HG02938 (cell line): ENCODE data around the gene DGLUCY.
"Not testable (repeated sequence)": the region's sequence is repeated elsewhere in the genome, so short reads cannot be mapped to it uniquely, and the experiment has no call there.

Experiments
- ATAC-seq: cut with Tn5 transposase; IDR thresholded peaks from one replicate; pipeline ENCODE4 v1.9.1; 2021; ENCODE audit warnings: mild to moderate bottlenecking, moderate library complexity; ENCODE audit not compliant: unreplicated experiment

The DGLUCY gene

GRCh38 chr14:91255026-91255695 lies 141.3 kb downstream of the DGLUCY start:
- no peak for ATAC-seq

DNA sequence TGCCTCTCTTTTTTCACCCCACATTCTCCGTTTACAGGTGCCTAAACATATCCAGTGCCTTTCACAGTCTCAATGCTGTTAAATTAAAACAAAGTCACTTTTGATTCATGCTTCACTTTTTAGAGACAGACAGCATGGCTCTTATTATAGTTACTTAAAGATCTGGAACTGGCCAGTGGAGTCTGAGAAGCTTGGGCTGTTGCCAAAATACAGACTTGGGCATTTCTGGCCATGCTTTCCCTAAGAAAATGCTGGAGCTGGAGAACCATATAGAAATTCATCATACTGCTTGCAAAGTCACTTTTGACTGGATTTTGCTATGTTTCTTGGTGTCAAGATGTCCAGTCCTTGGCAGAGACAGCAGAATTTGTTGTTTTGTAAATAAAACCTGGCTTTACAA lies 142.8 kb downstream of the DGLUCY start:
- ATAC-seq = no peak

GRCh38 chr14:91257328-91258010 lies 143.6 kb downstream of the DGLUCY start:
- ATAC-seq = no peak

GRCh38 chr14:91258011-91258618 lies 144.2 kb downstream of the DGLUCY start:
- no peak for ATAC-seq

GRCh38 chr14:91258876-91259275 lies 145.0 kb downstream of the DGLUCY start:
- ATAC-seq = no peak

DNA sequence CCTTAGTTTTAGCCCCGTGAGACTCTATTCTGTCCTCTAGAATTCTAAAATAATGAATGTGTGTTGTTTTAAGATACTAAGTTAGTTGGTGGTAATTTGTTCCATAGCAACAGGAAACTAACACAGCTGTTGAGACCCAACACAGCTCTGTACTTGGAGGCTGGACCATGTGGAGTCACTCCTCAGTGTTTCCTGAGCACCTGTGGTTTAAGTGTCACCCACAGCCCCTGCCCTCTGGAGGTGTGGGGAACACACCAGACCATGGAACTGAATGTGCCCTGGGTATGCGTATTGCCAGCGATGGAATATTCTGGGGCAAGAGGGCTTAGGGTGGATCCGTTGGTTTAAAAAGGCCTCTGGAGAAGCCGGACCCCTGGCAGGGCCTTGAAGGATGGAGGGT lies 147.2 kb downstream of the DGLUCY start:
- ATAC-seq = no peak

GRCh38 chr14:91261986-91262549 lies 148.2 kb downstream of the DGLUCY start:
- no peak for ATAC-seq

DNA sequence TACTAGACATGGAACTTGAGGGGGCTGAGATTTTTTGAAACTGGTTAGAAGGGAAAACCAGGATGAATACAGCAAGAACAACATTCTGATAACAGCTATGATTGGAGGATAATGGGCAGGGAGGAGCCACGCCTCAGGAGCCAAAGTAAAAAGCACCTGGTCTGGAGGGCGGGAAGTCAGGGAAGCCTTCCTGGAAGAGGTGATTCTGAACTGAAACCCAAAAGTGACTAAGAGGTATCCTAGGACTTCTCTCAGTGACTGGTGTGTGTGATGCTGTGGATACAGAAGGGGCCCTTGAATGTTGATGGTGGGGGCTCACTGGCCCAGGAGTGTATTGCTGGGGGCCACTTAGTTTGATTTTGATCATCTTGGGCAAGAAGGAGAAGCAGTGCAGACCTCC lies 149.5 kb downstream of the DGLUCY start:
- ATAC-seq = no peak

DNA sequence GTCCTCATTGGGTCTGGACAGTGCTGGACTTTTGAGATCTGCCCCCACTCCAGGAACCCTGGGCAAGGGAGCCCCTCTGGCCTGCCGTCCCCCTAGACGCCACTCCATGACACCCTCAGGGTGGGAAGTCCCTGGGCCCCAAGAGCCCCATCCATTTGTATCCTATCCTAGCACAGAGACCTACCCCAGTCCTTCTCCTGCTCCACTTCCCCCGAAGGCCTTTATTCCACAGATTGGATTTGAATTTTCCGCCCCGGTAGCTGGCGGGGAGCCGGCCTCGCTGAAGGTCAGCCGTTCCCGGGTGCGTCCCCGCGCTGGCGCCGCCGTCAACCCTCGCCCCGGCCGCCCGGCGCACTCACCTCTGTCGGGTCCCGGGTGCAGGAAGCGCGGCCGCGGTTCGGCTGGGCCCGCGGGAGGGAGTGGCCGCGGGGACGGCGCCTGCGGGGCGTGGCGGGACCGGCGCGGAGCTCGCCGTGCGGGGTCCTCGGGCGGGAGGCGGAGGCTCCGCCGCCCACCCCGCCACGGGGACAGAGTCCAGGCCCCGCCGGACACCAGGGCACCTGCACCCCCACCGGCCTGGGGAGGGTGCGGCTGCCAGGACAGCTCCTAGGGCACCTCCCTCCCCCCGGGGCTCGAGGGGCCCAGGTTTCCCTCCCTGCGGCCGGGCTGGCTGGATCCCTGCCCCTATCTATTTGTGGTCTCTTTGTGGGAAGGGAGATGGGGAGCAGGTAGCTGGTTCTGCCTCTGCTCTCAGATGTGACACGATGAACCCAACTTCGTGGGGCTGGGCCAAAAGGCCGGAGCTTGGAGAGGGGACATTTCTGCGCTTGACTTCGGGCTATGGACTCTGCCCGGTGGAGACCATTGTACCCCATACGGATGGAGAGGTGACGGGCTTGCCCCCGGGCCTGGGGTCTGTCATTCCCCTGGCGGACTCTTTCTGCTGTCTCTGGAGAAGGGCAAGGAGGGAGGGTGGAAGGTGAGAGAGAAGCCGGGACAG lies 150.6 kb downstream of the DGLUCY start:
- ATAC-seq = no peak

GRCh38 chr14:91265404-91265803 lies 151.5 kb downstream of the DGLUCY start:
- no peak for ATAC-seq

- not testable (repeated sequence) for ATAC-seq
Measured at GRCh38 chr14:91266276-91266675, 152.4 kb downstream of the DGLUCY start.

DNA sequence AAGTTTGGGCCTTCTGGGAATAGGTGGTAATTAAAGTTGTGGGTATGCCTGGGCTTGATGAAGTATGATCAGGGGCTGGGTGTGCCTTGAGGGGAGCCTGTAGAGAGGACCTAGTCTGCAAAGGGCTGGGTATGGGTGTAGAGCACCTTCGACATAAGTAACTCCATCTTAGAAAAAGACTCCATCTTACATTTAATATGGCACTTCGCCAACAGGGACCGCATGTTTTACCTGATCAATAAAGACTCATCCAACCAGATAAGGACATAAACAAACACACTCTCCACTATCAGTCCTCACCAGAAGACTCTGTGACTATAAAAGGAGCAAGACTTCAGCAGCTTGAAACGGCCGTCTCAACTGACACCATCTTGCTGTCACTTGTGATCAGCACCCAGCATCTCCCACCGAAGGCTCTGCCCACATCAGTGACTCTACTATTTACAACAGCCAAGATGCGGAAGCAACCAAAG lies 154.1 kb downstream of the DGLUCY start:
- no peak for ATAC-seq

DNA sequence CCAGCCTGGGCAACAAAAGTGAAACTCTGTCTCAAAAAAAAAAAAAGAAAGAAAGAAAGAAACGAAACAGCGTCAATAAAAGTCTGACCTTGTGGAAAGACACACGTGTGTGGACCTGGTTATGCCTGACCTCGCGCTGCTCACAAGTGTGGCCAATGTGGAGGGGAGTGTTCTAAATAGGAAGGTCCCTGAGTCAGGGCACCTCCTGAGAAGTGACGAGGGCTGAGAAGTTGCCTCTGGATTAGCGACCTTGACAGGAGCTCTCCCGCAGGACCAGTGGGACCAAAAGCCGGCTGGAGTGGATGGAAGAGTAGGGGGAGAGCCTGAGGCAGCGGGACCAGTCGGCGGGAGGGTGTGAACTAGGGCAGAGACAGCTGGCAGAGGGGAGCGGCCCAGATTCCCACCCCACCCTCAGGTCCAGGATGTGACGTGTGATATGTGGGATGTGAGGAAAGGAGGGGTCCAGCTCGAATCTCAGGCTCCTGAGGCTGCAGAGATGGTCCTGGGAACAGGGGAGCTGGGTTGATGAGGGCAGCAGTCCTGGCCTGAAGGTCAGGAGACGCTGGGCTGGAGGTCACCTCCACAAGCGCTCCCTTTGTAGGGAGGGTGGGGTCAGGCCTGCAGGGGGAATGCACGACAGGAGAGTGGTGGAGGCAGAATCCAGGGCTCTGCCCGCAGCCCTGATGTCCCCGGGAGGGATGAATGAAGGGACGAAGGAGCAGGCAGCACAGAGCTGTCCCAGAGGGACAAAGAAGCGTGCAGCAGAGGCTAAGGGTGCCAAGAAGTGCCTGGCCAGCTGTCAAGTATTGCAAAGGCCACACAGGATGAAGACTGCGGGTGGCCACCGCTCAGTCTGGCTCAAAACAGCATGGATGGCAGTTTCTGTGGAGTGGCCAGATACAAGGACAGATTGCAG lies 155.5 kb downstream of the DGLUCY start:
- ATAC-seq = no peak

DNA sequence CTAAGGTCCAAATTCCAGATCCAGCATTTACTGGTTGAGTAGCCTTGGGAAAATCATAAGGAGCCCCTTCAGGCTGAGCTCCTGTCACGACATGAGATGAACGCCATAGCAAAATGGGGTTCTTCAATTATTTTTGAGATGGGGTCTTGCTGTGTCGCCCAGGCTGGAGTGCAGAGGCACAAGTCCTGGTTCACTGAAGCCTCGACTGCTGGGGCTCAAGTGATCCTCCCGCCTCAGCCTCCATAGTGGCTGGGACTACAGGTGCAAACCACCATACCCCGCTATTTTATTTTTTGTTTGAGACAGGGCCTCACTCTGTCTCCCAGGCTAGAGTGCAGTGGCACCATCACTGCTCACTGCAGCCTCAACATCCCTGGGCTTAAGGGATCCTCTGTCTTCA lies 156.3 kb downstream of the DGLUCY start:
- ATAC-seq = no peak

DNA sequence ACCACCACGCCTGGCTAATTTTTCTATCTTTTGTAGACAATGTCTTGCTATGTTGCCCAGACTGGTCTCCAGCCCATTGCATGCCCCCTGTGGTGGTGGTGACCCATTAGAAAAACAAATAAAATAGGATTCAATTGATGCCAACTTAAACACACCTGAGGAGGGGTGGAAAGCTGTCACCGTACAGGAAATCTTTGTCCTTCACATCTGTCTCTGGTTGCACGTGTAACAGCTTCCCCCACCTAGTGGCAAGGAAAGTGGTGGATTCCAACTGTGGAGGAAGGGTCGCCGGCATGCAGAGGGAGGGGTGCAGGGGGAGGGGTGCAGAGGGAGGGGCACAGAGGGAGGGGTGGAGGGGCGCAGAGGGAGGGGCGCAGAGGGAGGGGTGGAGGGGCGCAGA lies 156.7 kb downstream of the DGLUCY start:
- ATAC-seq = no peak

DNA sequence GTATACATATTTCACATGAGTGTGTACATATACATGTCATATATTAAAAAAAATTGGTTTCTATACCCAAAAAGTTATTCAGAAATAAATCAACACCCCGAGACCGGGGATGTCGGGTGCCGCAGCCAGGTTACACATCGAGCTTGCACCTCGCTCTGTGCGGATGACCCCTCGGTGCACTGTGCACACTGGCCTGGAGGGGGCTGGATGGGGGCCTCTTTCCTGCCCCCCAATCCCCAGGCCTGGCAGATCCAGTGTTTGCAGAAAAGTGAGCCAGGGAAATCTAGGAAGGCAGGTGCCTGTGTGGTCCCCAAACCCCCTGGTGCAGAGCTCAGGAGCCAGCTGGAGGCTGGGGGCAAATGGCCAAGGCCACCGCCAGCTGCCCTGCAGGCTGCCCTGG lies 157.8 kb downstream of the DGLUCY start:
- no peak for ATAC-seq

- ATAC-seq = no peak
Measured at GRCh38 chr14:91272341-91273272, 158.7 kb downstream of the DGLUCY start.

GRCh38 chr14:91273273-91273884 lies 159.5 kb downstream of the DGLUCY start:
- ATAC-seq = no peak
